K562 (cell line): ENCODE results near the gene CBX2. TPM values are rescaled to one million over a fixed set of nuclear protein-coding genes. Genes with fewer than 3 reads are reported as not detected.

ENCODE experiments used
- FOXA1 ChIP-seq: fragments of 450-650 bp; IDR thresholded peaks from 2 replicates; pipeline ENCODE4 v1.6.1; 2016; ENCODE audit warnings: mild to moderate bottlenecking, borderline replicate concordance
- GTF2A2 ChIP-seq: IDR thresholded peaks from 2 replicates; pipeline ENCODE4 v1.6.1; 2016; ENCODE audit warnings: mild to moderate bottlenecking, missing genetic modification characterization, missing compliant biosample characterization
- HNRNPUL1 ChIP-seq: fragments of 200-400 bp; formaldehyde crosslinking; IDR thresholded peaks from 2 replicates; pipeline ENCODE4 v1.6.1; 2017; ENCODE audit warnings: low read length
- SMAD1 ChIP-seq: fragments of 150-350 bp; IDR thresholded peaks from 2 replicates; pipeline ENCODE4 v1.6.1; 2014; ENCODE audit warnings: low read length, low read depth; ENCODE audit not compliant: partially characterized antibody
- SMARCA4 ChIP-seq: fragments of 450-650 bp; IDR thresholded peaks from 2 replicates; pipeline ENCODE4 v1.6.1; 2016
- TCF7 ChIP-seq: sonication (generic); IDR thresholded peaks from 2 replicates; pipeline ENCODE4 v1.6.1; 2016; ENCODE audit warnings: antibody characterized with exemption, borderline replicate concordance
- TRIM24 ChIP-seq, 2 experiments: fragments of 450-650 bp; IDR thresholded peaks; 2 replicates each; pipeline ENCODE4 v1.6.1; 2016
- ZKSCAN1 ChIP-seq: fragments of 150-350 bp; IDR thresholded peaks from 2 replicates; pipeline ENCODE4 v1.6.1; 2016; ENCODE audit warnings: low read depth, low read length
- ZKSCAN3 ChIP-seq: fragments of 250-450 bp; sonication (Bioruptor Pico); IDR thresholded peaks from 2 replicates; pipeline ENCODE4 v1.4.0; 2020
- ZNF174 ChIP-seq: fragments of 250-450 bp; sonication (Bioruptor Pico); IDR thresholded peaks from 2 replicates; pipeline ENCODE4 v1.4.0; 2020; ENCODE audit warnings: mild to moderate bottlenecking
- ZNF445 ChIP-seq: fragments of 250-450 bp; sonication (Bioruptor Pico); IDR thresholded peaks from 2 replicates; pipeline ENCODE4 v1.4.0; 2020; ENCODE audit warnings: low read depth, mild to moderate bottlenecking, moderate library complexity
- ZNF584 ChIP-seq: fragments of 200-800 bp; sonication (Bioruptor generic); IDR thresholded peaks from 2 replicates; pipeline ENCODE4 v1.6.1; 2016; ENCODE audit warnings: low read depth, mild to moderate bottlenecking, missing genetic modification characterization, missing compliant biosample characterization
- polyA plus RNA-seq, 8 experiments: library from polyadenylated mRNA; depleted of rRNA in 4 of 8; stranded (reverse) in 5 of 8; unstranded in 3 of 8; fragments of >200 nt; fragmentation: Nextera tagmentation in 2 of 8; fragmentation: Illumina TruSeq in 1 of 8; extraction: Ambion mirVana in 2 of 8; extraction: Trizol in 1 of 8; gene quantifications; 2 replicates each; pipeline versions ENCODE4 v1.2.1 to v1.2.3, GENCODE V29; 2011 to 2014; ENCODE audit warnings: inconsistent platforms in 1 of 8, missing spikeins in 1 of 8
- total RNA-seq, 7 experiments: library from RNA; depleted of rRNA in 6 of 7; stranded (reverse); fragments of >200 nt in 6 of 7; fragmentation: Illumina TruSeq in 2 of 7; extraction: Trizol in 2 of 7; gene quantifications; 2 replicates each; pipeline versions ENCODE4 v1.2.1 to v1.2.3, GENCODE V29; 2011 to 2021; ENCODE audit warnings: low replicate concordance in 1 of 7
- TF ChIP-seq, protein P1 (sequence below): sonication (generic); formaldehyde crosslinking; IDR thresholded peaks from 2 replicates; pipeline ENCODE4 v1.8.1; 2023; ENCODE audit warnings: mild to moderate bottlenecking, missing genetic modification reagents, moderate library complexity
- TF ChIP-seq, protein P2 (sequence below): fragments of 200-400 bp; formaldehyde crosslinking; IDR thresholded peaks from 2 replicates; pipeline ENCODE4 v1.6.1; 2017; ENCODE audit warnings: mild to moderate bottlenecking, low read depth, low read length, moderate library complexity
- TF ChIP-seq, protein P3 (sequence below): fragments of 250-450 bp; sonication (Bioruptor Pico); IDR thresholded peaks from 2 replicates; pipeline ENCODE4 v1.5.0; 2021; ENCODE audit warnings: mild to moderate bottlenecking, moderate library complexity
- TF ChIP-seq, protein P4 (sequence below): fragments of 150-350 bp; IDR thresholded peaks from 2 replicates; pipeline ENCODE4 v1.6.1; 2014; ENCODE audit warnings: low read depth, mild to moderate bottlenecking, low read length, borderline replicate concordance
- TF ChIP-seq, protein P5 (sequence below): fragments of 250-450 bp; sonication (Bioruptor Pico); IDR thresholded peaks from 2 replicates; pipeline ENCODE4 v1.5.0; 2021

Gene CBX2
- total and polyA plus RNA-seq, 9 of the 15 experiments (the other 6 are each of a cell fraction or from before 2014, with no cell fraction given): 0.66 to 26.9 (median 13.9) TPM

DNA sequence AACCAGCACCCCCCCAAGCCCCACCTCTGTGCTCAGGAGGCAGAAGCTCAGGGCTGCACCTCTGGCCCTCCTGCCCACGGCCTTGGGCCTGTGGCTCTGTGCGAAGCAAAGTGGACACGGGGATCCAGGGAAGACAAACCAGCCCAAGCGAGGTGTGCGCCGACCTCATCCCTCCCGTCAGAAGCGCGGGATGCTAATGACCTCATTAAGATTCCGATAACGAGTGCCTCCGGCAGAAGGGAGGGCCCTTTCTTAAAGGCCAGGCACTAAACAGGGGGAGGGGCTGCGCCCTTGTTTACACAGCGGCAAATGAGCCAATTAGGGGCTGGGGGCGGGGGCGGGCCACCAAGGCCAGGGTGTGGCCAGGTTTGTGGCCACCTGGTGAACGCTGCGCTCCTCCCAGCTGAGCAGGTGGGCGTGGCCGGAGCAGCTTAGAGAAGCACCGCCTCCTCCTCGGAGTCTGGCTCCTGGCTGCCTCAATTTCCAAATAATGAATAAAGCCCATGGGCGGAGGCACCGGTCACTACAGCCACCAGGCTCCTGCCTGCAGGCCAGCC, 58.1 kb downstream of the CBX2 start (continued):
- TF ChIP-seq, protein P1, sequence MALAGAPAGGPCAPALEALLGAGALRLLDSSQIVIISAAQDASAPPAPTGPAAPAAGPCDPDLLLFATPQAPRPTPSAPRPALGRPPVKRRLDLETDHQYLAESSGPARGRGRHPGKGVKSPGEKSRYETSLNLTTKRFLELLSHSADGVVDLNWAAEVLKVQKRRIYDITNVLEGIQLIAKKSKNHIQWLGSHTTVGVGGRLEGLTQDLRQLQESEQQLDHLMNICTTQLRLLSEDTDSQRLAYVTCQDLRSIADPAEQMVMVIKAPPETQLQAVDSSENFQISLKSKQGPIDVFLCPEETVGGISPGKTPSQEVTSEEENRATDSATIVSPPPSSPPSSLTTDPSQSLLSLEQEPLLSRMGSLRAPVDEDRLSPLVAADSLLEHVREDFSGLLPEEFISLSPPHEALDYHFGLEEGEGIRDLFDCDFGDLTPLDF (CRISPR knock-in tag): peak; percentile 56; the same call in 1 of the 2 replicates
- TF ChIP-seq, protein P2, sequence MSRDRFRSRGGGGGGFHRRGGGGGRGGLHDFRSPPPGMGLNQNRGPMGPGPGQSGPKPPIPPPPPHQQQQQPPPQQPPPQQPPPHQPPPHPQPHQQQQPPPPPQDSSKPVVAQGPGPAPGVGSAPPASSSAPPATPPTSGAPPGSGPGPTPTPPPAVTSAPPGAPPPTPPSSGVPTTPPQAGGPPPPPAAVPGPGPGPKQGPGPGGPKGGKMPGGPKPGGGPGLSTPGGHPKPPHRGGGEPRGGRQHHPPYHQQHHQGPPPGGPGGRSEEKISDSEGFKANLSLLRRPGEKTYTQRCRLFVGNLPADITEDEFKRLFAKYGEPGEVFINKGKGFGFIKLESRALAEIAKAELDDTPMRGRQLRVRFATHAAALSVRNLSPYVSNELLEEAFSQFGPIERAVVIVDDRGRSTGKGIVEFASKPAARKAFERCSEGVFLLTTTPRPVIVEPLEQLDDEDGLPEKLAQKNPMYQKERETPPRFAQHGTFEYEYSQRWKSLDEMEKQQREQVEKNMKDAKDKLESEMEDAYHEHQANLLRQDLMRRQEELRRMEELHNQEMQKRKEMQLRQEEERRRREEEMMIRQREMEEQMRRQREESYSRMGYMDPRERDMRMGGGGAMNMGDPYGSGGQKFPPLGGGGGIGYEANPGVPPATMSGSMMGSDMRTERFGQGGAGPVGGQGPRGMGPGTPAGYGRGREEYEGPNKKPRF: no peak
- no peak for TF ChIP-seq SMARCA4
- peak; percentile 28 for TF ChIP-seq SMAD1
- TF ChIP-seq, protein P3, sequence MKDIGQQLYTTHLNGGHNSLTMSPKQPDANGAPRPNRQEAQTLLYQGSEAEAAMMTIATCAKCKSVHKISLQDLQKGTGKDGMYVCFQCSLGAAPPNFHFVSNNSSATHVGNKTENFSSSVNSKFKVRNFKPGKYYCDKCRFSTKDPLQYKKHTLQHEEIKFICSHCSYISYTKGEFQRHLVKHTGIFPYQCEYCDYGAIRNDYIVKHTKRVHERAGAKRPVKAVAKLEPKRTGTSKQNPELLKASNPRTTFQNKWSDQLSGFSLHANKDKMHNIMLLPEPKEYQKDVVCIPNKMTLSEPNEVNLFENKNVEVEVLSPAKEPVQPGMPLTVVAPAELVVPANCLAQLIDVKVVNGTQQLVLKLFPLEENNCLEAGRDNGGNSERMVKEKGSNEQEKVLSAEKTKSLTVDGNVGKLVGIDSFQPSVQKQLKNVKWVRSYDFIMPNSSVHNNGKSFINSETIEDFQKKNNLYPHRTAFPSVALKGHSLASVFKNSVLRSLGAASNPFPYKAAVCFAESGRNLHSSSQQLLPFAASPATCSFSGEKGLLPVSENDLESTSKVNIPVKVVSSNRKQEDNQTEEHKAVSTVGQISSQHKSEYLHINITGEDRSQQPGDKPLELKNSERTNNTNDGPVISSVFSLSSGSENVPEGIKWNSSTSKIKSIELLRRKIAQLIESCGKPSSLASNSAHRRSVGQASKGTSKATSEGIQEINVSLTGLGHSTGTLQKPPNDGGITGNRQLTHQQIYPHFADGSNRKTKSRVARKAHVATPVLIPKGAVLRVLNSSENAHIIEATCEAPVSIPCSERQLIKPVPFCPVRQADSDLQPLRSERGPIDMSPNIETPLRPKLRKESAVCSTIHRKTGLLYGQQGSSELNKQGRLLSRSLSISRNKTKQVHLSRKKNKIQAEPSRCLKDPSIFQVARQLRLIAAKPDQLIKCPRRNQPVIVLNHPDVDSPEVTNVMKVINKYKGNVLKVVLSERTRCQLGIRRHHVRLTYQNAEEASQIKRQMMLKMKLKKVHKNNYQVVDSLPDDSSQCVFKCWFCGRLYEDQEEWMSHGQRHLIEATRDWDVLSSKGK (CRISPR knock-in tag): no peak
- no peak for TF ChIP-seq ZNF445 (CRISPR knock-in tag)
- no peak for TF ChIP-seq HNRNPUL1
- TF ChIP-seq, protein P4, sequence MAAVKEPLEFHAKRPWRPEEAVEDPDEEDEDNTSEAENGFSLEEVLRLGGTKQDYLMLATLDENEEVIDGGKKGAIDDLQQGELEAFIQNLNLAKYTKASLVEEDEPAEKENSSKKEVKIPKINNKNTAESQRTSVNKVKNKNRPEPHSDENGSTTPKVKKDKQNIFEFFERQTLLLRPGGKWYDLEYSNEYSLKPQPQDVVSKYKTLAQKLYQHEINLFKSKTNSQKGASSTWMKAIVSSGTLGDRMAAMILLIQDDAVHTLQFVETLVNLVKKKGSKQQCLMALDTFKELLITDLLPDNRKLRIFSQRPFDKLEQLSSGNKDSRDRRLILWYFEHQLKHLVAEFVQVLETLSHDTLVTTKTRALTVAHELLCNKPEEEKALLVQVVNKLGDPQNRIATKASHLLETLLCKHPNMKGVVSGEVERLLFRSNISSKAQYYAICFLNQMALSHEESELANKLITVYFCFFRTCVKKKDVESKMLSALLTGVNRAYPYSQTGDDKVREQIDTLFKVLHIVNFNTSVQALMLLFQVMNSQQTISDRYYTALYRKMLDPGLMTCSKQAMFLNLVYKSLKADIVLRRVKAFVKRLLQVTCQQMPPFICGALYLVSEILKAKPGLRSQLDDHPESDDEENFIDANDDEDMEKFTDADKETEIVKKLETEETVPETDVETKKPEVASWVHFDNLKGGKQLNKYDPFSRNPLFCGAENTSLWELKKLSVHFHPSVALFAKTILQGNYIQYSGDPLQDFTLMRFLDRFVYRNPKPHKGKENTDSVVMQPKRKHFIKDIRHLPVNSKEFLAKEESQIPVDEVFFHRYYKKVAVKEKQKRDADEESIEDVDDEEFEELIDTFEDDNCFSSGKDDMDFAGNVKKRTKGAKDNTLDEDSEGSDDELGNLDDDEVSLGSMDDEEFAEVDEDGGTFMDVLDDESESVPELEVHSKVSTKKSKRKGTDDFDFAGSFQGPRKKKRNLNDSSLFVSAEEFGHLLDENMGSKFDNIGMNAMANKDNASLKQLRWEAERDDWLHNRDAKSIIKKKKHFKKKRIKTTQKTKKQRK: no peak
- peak; percentile 98 for TF ChIP-seq FOXA1
- TF ChIP-seq TCF7: no peak
- TF ChIP-seq ZKSCAN1: no peak; the same call in 1 of the 2 replicates
- TF ChIP-seq ZNF174: no peak
- TF ChIP-seq TRIM24 (IDR thresholded peaks at IDR 0.05): 0 out of 4 replicates have a peak, but pooled peaks of 1 of the 2 experiments have one; percentile 9
- TF ChIP-seq, protein P5, sequence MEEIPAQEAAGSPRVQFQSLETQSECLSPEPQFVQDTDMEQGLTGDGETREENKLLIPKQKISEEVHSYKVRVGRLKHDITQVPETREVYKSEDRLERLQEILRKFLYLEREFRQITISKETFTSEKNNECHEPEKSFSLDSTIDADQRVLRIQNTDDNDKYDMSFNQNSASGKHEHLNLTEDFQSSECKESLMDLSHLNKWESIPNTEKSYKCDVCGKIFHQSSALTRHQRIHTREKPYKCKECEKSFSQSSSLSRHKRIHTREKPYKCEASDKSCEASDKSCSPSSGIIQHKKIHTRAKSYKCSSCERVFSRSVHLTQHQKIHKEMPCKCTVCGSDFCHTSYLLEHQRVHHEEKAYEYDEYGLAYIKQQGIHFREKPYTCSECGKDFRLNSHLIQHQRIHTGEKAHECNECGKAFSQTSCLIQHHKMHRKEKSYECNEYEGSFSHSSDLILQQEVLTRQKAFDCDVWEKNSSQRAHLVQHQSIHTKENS (CRISPR knock-in tag): no peak
- no peak for TF ChIP-seq ZKSCAN3 (CRISPR knock-in tag)
- no peak for TF ChIP-seq ZNF584 (CRISPR knock-in tag)
- TF ChIP-seq GTF2A2 (tag): no peak
